CD4-positive, alpha-beta memory T cell (primary cell): ENCODE data around the gene OR10D3. TPM values are rescaled to one million over a fixed set of nuclear protein-coding genes. Genes with fewer than 3 reads are reported as not detected.
"Not testable (repeated sequence)": the region's sequence is repeated elsewhere in the genome, so short reads cannot be mapped to it uniquely, and the experiment has no call there.

ENCODE experiments used
- CTCF ChIA-PET: fragments of 350-600 bp; sonication (Branson Sonifier 250); formaldehyde crosslinking; loops from one replicate; lab custom pipeline; 2021; ENCODE audit warnings: inconsistent platforms; ENCODE audit not compliant: partially characterized antibody; lab: Charles Lee
- POLR2A ChIA-PET: fragments of 350-600 bp; sonication (Branson Sonifier 250); formaldehyde crosslinking; loops from one replicate; lab custom pipeline; 2021; ENCODE audit not compliant: partially characterized antibody; lab: Charles Lee
- DNase-seq, 5 donors: peaks; one replicate each; pipeline versions ENCODE4 v3.0.0 to v3.0.0-alpha.2; 2020 to 2022; ENCODE audit warnings: mixed read lengths in 1 of 5
- H3K27ac ChIP-seq: one replicate; pipeline ENCODE4 v1.7.0; 2013; ENCODE audit warnings: low read depth, low read length
- H3K27me3 ChIP-seq: 2 replicates; pipeline ENCODE4 v1.7.0; 2013; ENCODE audit warnings: mild to moderate bottlenecking, low read length, moderate library complexity; ENCODE audit not compliant: insufficient read depth
- H3K36me3 ChIP-seq: 2 replicates; pipeline ENCODE4 v1.7.0; 2013; ENCODE audit warnings: mild to moderate bottlenecking, low read length, moderate library complexity; ENCODE audit not compliant: insufficient read depth
- H3K4me1 ChIP-seq: 2 replicates; pipeline ENCODE4 v1.7.0; 2013; ENCODE audit warnings: mild to moderate bottlenecking, low read length, moderate library complexity; ENCODE audit not compliant: insufficient read depth
- H3K4me3 ChIP-seq, 2 donors: one replicate each; pipeline ENCODE4 v1.7.0; 2013; ENCODE audit warnings: low read length in 2 of 2, mild to moderate bottlenecking in 1 of 2
- H3K9me3 ChIP-seq, 2 donors: one replicate each; pipeline ENCODE4 v1.7.0; 2013; ENCODE audit warnings: low read length in 2 of 2, control low read depth in 1 of 2; ENCODE audit not compliant: control insufficient read depth in 1 of 2
- H3K27ac Mint-ChIP-seq, 7 donors: one replicate each; pipeline ENCODE4 v1.8.0; 2020 to 2021; ENCODE audit warnings: mixed read lengths in 7 of 7, mild to moderate bottlenecking in 6 of 7, inconsistent platforms in 3 of 7, moderate library complexity in 3 of 7
- H3K27me3 Mint-ChIP-seq, 2 donors: one replicate each; pipeline ENCODE4 v1.8.0; 2020 to 2021; ENCODE audit warnings: mixed read lengths in 2 of 2
- H3K36me3 Mint-ChIP-seq, 2 donors: one replicate each; pipeline ENCODE4 v1.8.0; 2020 to 2021; ENCODE audit warnings: mixed read lengths in 2 of 2, inconsistent platforms in 1 of 2, mild to moderate bottlenecking in 1 of 2
- H3K4me1 Mint-ChIP-seq, 4 donors: one replicate each; pipeline ENCODE4 v1.8.0; 2020 to 2021; ENCODE audit warnings: mixed read lengths in 4 of 4, mild to moderate bottlenecking in 1 of 4
- H3K4me3 Mint-ChIP-seq, 8 donors: one replicate each; pipeline ENCODE4 v1.8.0; 2020 to 2021; ENCODE audit warnings: mixed read lengths in 8 of 8, mild to moderate bottlenecking in 7 of 8, moderate library complexity in 6 of 8, inconsistent platforms in 3 of 8
- H3K9me3 Mint-ChIP-seq, 8 donors: one replicate each; pipeline ENCODE4 v1.8.0; 2020 to 2021; ENCODE audit warnings: mixed read lengths in 8 of 8, mild to moderate bottlenecking in 5 of 8, inconsistent platforms in 3 of 8, moderate library complexity in 1 of 8
- intact Hi-C: fragments of 100-400 bp; cut with micrococcal nuclease; formaldehyde crosslinking; loops from one replicate; pipeline ENCODE4 v1.15.1; 2023
- polyA plus RNA-seq, 2 donors: library from polyadenylated mRNA; unstranded; fragments of 300-500 nt; fragmentation: Illumina TruSeq; gene quantifications; one replicate each; pipeline ENCODE4 v1.2.3, GENCODE V29; 2021
- total RNA-seq, 2 experiments: library from RNA; stranded (reverse); gene quantifications; one replicate each; pipeline ENCODE4 v1.2.3, GENCODE V29; 2021

Gene OR10D3
- total and polyA plus RNA-seq, 4 experiments from 2014 or later: not detected

DNA sequence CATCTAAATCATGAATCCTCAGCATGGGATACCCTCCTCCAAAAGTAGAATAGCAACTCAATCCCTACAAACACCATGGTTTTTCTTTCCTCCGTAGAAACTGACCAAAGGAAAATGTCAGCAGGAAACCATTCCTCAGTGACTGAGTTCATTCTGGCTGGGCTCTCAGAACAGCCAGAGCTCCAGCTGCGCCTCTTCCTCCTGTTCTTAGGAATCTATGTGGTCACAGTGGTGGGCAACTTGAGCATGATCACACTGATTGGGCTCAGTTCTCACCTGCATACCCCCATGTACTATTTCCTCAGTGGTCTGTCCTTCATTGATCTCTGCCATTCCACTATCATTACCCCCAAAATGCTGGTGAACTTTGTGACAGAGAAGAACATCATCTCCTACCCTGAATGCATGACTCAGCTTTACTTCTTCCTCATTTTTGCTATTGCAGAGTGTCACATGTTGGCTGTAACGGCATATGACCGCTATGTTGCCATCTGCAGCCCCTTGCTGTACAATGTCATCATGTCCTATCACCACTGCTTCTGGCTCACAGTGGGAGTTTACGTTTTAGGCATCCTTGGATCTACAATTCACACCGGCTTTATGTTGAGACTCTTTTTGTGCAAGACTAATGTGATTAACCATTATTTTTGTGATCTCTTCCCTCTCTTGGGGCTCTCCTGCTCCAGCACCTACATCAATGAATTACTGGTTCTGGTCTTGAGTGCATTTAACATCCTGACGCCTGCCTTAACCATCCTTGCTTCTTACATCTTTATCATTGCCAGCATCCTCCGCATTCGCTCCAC is 41.7 kb downstream of the OR10D3 start:
- POLR2A ChIA-PET, H3K27me3 Mint-ChIP-seq, H3K27ac Mint-ChIP-seq: not testable (repeated sequence)

DNA sequence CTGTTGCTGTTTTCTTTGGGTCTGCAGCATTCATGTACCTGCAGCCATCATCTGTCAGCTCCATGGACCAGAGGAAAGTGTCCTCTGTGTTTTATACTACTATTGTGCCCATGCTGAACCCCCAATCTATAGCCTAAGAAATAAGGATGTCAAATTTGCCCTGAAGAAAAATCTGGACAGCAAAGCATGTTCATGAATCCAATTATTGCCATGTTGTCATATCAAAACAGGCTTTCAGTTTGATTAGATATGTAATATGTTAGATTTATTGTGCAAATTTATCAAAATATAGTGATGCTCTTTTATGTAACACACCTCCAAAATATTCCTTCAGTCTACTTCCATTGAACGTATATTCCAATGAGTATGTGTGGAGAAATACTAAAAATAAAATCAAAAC is 42.3 kb downstream of the OR10D3 start:
- intact Hi-C loops: no loop called here
- Histone ChIP-seq H3K27me3 (no peaks in the 10 kb centered on the region), H3K4me1 (no peaks in the 10 kb centered on the region), H3K27ac (no peak overlapping the region), H3K4me3 (no peak overlapping the region), H3K36me3 (no peaks in the 10 kb centered on the region), H3K9me3 (no peaks in the 10 kb centered on the region)
- no peaks in the 10 kb centered on the region for H3K4me1 Mint-ChIP-seq
- ChIA-PET CTCF (no interaction called here), POLR2A (no interaction called here)
- H3K27me3 Mint-ChIP-seq: peaks cover 6 to 9% of the 10 kb centered on the region in 2 donors
- H3K9me3 Mint-ChIP-seq: peaks cover 0 to 4% (median 0%) of the 10 kb centered on the region in 8 donors
- H3K36me3 Mint-ChIP-seq: no peaks in the 10 kb centered on the region
- H3K4me3 Mint-ChIP-seq: no peak overlapping the region
- DNase-seq: no peak
- H3K27ac Mint-ChIP-seq: no peak overlapping the region

More for the DNA sequence above, 41.7 kb downstream of the OR10D3 start:
- H3K27me3 ChIP-seq, H3K4me1 Mint-ChIP-seq, H3K9me3 Mint-ChIP-seq, CTCF ChIA-PET, H3K27ac ChIP-seq, H3K4me1 ChIP-seq, H3K9me3 ChIP-seq, DNase-seq, H3K4me3 Mint-ChIP-seq, intact Hi-C loops, H3K36me3 ChIP-seq, H3K4me3 ChIP-seq, H3K36me3 Mint-ChIP-seq: not testable (repeated sequence)

DNA sequence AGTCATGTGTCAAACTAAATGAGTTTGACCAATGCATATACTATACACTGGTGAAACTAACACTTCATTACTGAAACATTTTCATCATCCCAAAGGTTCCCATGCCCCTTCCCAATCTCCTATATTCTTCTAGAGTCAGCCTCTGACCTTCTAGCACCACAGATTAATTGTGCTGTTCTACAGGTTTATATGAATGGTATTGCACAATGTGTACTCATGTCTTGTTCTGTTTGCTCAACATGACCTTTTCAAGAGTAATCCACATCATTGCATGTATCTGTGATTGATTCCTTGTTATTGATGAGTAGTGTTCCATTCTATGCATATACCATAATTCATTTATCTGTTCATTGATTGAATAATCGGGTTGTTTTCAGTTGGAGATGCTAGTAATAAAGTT is 50.2 kb downstream of the OR10D3 start:
- Mint-ChIP-seq H3K9me3 (peaks cover 0 to 2% (median 0%) of the 10 kb centered on the region in 8 donors), H3K4me1 (no peaks in the 10 kb centered on the region), H3K36me3 (no peaks in the 10 kb centered on the region), H3K4me3 (no peak overlapping the region), H3K27ac (no peak overlapping the region), H3K27me3 (no peaks in the 10 kb centered on the region)
- ChIA-PET CTCF (no interaction called here), POLR2A (no interaction called here)
- Histone ChIP-seq H3K9me3 (no peaks in the 10 kb centered on the region), H3K27ac (no peak overlapping the region), H3K4me3 (no peak overlapping the region), H3K27me3 (no peaks in the 10 kb centered on the region), H3K36me3 (no peaks in the 10 kb centered on the region), H3K4me1 (no peaks in the 10 kb centered on the region)
- intact Hi-C loops: no loop called here
- DNase-seq: no peak

Other genes with a start within 250 kb of the OR10D3 start
- not detected for gene OR4D5, start 243.7 kb upstream of the OR10D3 start, total RNA-seq
- not detected for gene OR4D5, start 243.7 kb upstream of the OR10D3 start, polyA plus RNA-seq
- gene OR6T1, start 239.5 kb upstream of the OR10D3 start, total RNA-seq: not detected
- not detected for gene OR6T1, start 239.5 kb upstream of the OR10D3 start, polyA plus RNA-seq
- gene OR10S1, start 205.6 kb upstream of the OR10D3 start, total RNA-seq: not detected
- not detected for gene OR10S1, start 205.6 kb upstream of the OR10D3 start, polyA plus RNA-seq
- gene OR10G6, start 188.2 kb upstream of the OR10D3 start, total RNA-seq: not detected
- gene OR10G6, start 188.2 kb upstream of the OR10D3 start, polyA plus RNA-seq: not detected
- not detected for gene OR10G4, start 170.3 kb upstream of the OR10D3 start, total RNA-seq
- not detected for gene OR10G4, start 170.3 kb upstream of the OR10D3 start, polyA plus RNA-seq
- not detected for gene OR10G9, start 160.3 kb upstream of the OR10D3 start, total RNA-seq
- not detected for gene OR10G9, start 160.3 kb upstream of the OR10D3 start, polyA plus RNA-seq
- not detected for gene OR10G8, start 156.5 kb upstream of the OR10D3 start, total RNA-seq
- gene OR10G8, start 156.5 kb upstream of the OR10D3 start, polyA plus RNA-seq: not detected
- not detected for gene OR10G7, start 142.0 kb upstream of the OR10D3 start, total RNA-seq
- not detected for gene OR10G7, start 142.0 kb upstream of the OR10D3 start, polyA plus RNA-seq
- gene VWA5A, start 67.9 kb upstream of the OR10D3 start, total RNA-seq: 1 to 10 TPM; 6.4 to 7.2 TPM
- gene VWA5A, start 67.9 kb upstream of the OR10D3 start, polyA plus RNA-seq: 10 to 100 TPM in 1 of 2 donors, 1 to 10 TPM in 1; 8.3 to 12.3 TPM
- gene OR8G1, start 57.8 kb downstream of the OR10D3 start, total RNA-seq: not detected
- gene OR8G1, start 57.8 kb downstream of the OR10D3 start, polyA plus RNA-seq: not detected
- gene OR8G5, start 73.0 kb downstream of the OR10D3 start, total RNA-seq: not detected
- not detected for gene OR8G5, start 73.0 kb downstream of the OR10D3 start, polyA plus RNA-seq
- gene OR8D1, start 130.6 kb downstream of the OR10D3 start, total RNA-seq: not detected
- gene OR8D1, start 130.6 kb downstream of the OR10D3 start, polyA plus RNA-seq: not detected
- gene OR8D2, start 136.9 kb downstream of the OR10D3 start, total RNA-seq: not detected
- not detected for gene OR8D2, start 136.9 kb downstream of the OR10D3 start, polyA plus RNA-seq
- not detected for gene OR8B2, start 201.2 kb downstream of the OR10D3 start, total RNA-seq
- gene OR8B2, start 201.2 kb downstream of the OR10D3 start, polyA plus RNA-seq: not detected
- gene OR8B3, start 215.7 kb downstream of the OR10D3 start, total RNA-seq: not detected
- not detected for gene OR8B3, start 215.7 kb downstream of the OR10D3 start, polyA plus RNA-seq
- not detected for gene OR8B4, start 241.5 kb downstream of the OR10D3 start, total RNA-seq
- not detected for gene OR8B4, start 241.5 kb downstream of the OR10D3 start, polyA plus RNA-seq